Liver (tissue), 9 donors: ENCODE data around the gene ERBIN. TPM values are rescaled to one million over a fixed set of nuclear protein-coding genes. Genes with fewer than 3 reads are reported as not detected.

ENCODE experiments used
- DNase-seq: peaks from one replicate; pipeline ENCODE4 v3.0.0-alpha.2; 2017; ENCODE audit warnings: low spot score
- H3K27ac ChIP-seq, 2 donors: one replicate each; pipeline ENCODE4 v1.7.0; 2013; ENCODE audit warnings: inconsistent platforms in 2 of 2, low read length in 2 of 2, control low read depth in 1 of 2, low read depth in 1 of 2, mild to moderate bottlenecking in 1 of 2
- H3K27me3 ChIP-seq, 4 donors: one replicate each; pipeline versions ENCODE4 v1.6.1 to v1.7.0; 2013; ENCODE audit warnings: low read length in 3 of 4, inconsistent platforms in 1 of 4, mild to moderate bottlenecking in 1 of 4, moderate library complexity in 1 of 4; ENCODE audit not compliant: control insufficient read depth in 4 of 4, insufficient read depth in 4 of 4
- H3K36me3 ChIP-seq, 4 donors: one replicate each; pipeline versions ENCODE4 v1.6.1 to v1.7.0; 2013; ENCODE audit warnings: low read length in 3 of 4, mild to moderate bottlenecking in 3 of 4, low read depth in 1 of 4, moderate library complexity in 1 of 4; ENCODE audit not compliant: control insufficient read depth in 4 of 4, insufficient read depth in 3 of 4
- H3K4me1 ChIP-seq, 4 donors: one replicate each; pipeline versions ENCODE4 v1.6.1 to v1.7.0; 2013; ENCODE audit warnings: low read length in 3 of 4, mild to moderate bottlenecking in 3 of 4, moderate library complexity in 1 of 4; ENCODE audit not compliant: control insufficient read depth in 4 of 4, insufficient read depth in 4 of 4
- H3K4me3 ChIP-seq, 3 donors: one replicate each; pipeline versions ENCODE4 v1.6.1 to v1.7.0; 2013; ENCODE audit warnings: low read length in 3 of 3, control low read depth in 1 of 3, low read depth in 1 of 3, mild to moderate bottlenecking in 1 of 3
- H3K9ac ChIP-seq, 2 donors: one replicate each; pipeline ENCODE4 v1.7.0; 2013; ENCODE audit warnings: low read length in 2 of 2, mild to moderate bottlenecking in 2 of 2, moderate library complexity in 2 of 2, control low read depth in 1 of 2, low read depth in 1 of 2
- H3K9me3 ChIP-seq, 4 donors: one replicate each; pipeline versions ENCODE4 v1.6.1 to v1.7.0; 2013; ENCODE audit warnings: low read length in 3 of 4; ENCODE audit not compliant: control insufficient read depth in 4 of 4
- CTCF ChIP-seq: fragments of 150-350 bp; IDR thresholded peaks from 2 replicates; pipeline ENCODE4 v1.5.1; 2017; ENCODE audit warnings: improper control_type of control experiment, low read depth, low read length; ENCODE audit not compliant: missing input control
- EGR1 ChIP-seq, 2 donors: IDR thresholded peaks; 2 replicates each; pipeline ENCODE4 v1.6.1; 2016 to 2018; ENCODE audit warnings: antibody characterized with exemption in 2 of 2, low read depth in 2 of 2
- FOXA1 ChIP-seq: IDR thresholded peaks from 2 replicates; pipeline ENCODE4 v1.6.1; 2016; ENCODE audit warnings: antibody characterized with exemption
- FOXA2 ChIP-seq: IDR thresholded peaks from 2 replicates; pipeline ENCODE4 v1.6.1; 2016; ENCODE audit warnings: antibody characterized with exemption
- GABPA ChIP-seq, 2 donors: IDR thresholded peaks in 1 of 2; conservative IDR thresholded peaks in 1 of 2; 2 replicates each; pipeline ENCODE4 v1.6.1; 2016; ENCODE audit warnings: antibody characterized with exemption in 2 of 2, mild to moderate bottlenecking in 1 of 2, moderate library complexity in 1 of 2
- HNF4A ChIP-seq, 2 donors: conservative IDR thresholded peaks; 2 replicates each; pipeline ENCODE4 v1.6.1; 2016; ENCODE audit warnings: antibody characterized with exemption in 2 of 2, mild to moderate bottlenecking in 2 of 2
- HNF4G ChIP-seq: IDR thresholded peaks from 2 replicates; pipeline ENCODE4 v1.6.1; 2016; ENCODE audit warnings: antibody characterized with exemption
- JUND ChIP-seq, 2 donors: IDR thresholded peaks; 2 replicates each; pipeline ENCODE4 v1.6.1; 2016; ENCODE audit warnings: antibody characterized with exemption in 2 of 2
- NR2F2 ChIP-seq: IDR thresholded peaks from 2 replicates; pipeline ENCODE4 v1.6.1; 2016; ENCODE audit warnings: antibody characterized with exemption
- RAD21 ChIP-seq, 2 donors: IDR thresholded peaks; 2 replicates each; pipeline ENCODE4 v1.6.1; 2016; ENCODE audit warnings: antibody characterized with exemption in 2 of 2, mild to moderate bottlenecking in 2 of 2
- REST ChIP-seq: IDR thresholded peaks from 2 replicates; pipeline ENCODE4 v1.6.1; 2016; ENCODE audit warnings: antibody characterized with exemption, mild to moderate bottlenecking
- RXRA ChIP-seq, 2 donors: IDR thresholded peaks; 2 replicates each; pipeline ENCODE4 v1.6.1; 2017 to 2018; ENCODE audit warnings: antibody characterized with exemption in 2 of 2, mild to moderate bottlenecking in 1 of 2
- SP1 ChIP-seq: IDR thresholded peaks from 2 replicates; pipeline ENCODE4 v1.6.1; 2018; ENCODE audit warnings: antibody characterized with exemption, mild to moderate bottlenecking
- TAF1 ChIP-seq: conservative IDR thresholded peaks from 2 replicates; pipeline ENCODE4 v1.6.1; 2016; ENCODE audit warnings: antibody characterized with exemption, mild to moderate bottlenecking
- YY1 ChIP-seq: IDR thresholded peaks from 2 replicates; pipeline ENCODE4 v1.6.1; 2016; ENCODE audit warnings: antibody characterized with exemption, mild to moderate bottlenecking
- WGBS: extraction: QIAGEN DNeasy Blood & Tissue Kit; methylation state at CpG from one replicate; pipeline ENCODE4 v1.1.7; 2013; 5-methylcytosine and 5-hydroxymethylcytosine counted together
- polyA plus RNA-seq, 2 donors: library from polyadenylated mRNA; stranded (reverse) in 1 of 2; unstranded in 1 of 2; fragments of 200-250 nt in 1 of 2; fragments of >200 nt in 1 of 2; fragmentation: Nextera tagmentation in 1 of 2; extraction: Ambion mirVana in 1 of 2; gene quantifications; one replicate each; pipeline versions ENCODE4 v1.2.1 to v1.2.3, GENCODE V29; 2013 to 2015
- total RNA-seq, 2 donors: library from RNA; depleted of rRNA; stranded (reverse); fragments of >200 nt; gene quantifications; one replicate each; pipeline ENCODE4 v1.2.3, GENCODE V29; 2014
- TF ChIP-seq, protein P1 (sequence below): IDR thresholded peaks from 2 replicates; pipeline ENCODE4 v1.6.1; 2016; ENCODE audit warnings: antibody characterized with exemption
- TF ChIP-seq, protein P2 (sequence below): IDR thresholded peaks from 2 replicates; pipeline ENCODE4 v1.6.1; 2016; ENCODE audit warnings: antibody characterized with exemption
- donor health status: healthy.
- donor health status: healthy.
- donor health status: healthy.
- donor health status: healthy.
- donor health status: healthy.

Gene ERBIN
- total and polyA plus RNA-seq, 4 donors, result 9.7 to 54.9 (median 32.5) TPM

DNA sequence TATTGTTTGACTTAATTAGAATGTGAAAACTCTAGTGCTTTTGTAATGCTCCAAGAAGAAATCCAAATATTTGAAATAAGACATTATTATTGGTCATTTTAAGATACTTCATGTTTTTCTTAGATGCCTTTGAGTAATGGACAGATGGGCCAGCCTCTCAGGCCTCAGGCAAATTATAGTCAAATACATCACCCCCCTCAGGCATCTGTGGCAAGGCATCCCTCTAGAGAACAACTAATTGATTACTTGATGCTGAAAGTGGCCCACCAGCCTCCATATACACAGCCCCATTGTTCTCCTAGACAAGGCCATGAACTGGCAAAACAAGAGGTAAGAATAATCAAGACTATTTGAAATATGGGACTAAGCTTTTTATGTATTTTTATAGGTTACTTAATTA lies 148.5 kb downstream of the ERBIN start (continued):
- TF ChIP-seq REST, result no peak
- TF ChIP-seq CTCF, result no peak

DNA sequence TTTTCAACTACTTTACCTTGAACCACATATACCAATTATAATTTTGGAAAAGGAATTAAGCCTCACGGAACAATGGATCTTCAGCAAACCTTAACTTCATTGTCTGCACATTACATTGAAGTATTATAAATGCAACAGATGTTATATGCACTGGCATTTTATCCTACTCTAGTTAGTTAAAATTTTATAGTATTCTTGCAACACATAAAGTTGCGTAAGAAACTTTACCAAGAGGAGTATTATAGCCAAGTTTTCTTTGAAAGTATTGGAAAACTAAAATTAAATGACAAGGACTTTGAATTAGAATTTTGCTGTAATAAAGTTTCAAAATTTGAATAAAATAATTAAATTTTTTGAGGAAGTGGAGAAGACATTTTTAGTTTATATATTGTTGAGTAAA lies 154.3 kb downstream of the ERBIN start:
- no peak for DNase-seq
- Histone ChIP-seq H3K9me3 (no peaks in the 10 kb centered on the region), H3K36me3 (peaks cover 0 to 7% (median 5%) of the 10 kb centered on the region in 4 donors), H3K27ac (no peak overlapping the region), H3K27me3 (no peaks in the 10 kb centered on the region), H3K4me3 (no peak overlapping the region), H3K9ac (no peak overlapping the region), H3K4me1 (peaks cover 0 to 6% (median 2%) of the 10 kb centered on the region in 4 donors)
- WGBS, result 75% methylated on average over 2 of the region's 2 CpGs
- TF ChIP-seq GABPA (IDR thresholded peaks at IDR 0.05 in 1 of 2, conservative IDR thresholded peaks at IDR 0.05 in 1 of 2) (no peak), HNF4G (no peak), REST (no peak), NR2F2 (no peak), RXRA (IDR thresholded peaks at IDR 0.05) (no peak), EGR1 (IDR thresholded peaks at IDR 0.05; ENCODE audit: low read depth in 2 of 2) (no peak), JUND (IDR thresholded peaks at IDR 0.05) (no peak), YY1 (no peak), SP1 (no peak), RAD21 (IDR thresholded peaks at IDR 0.05) (no peak), HNF4A (conservative IDR thresholded peaks at IDR 0.05) (no peak), FOXA1 (no peak), CTCF (no peak), FOXA2 (no peak), TAF1 (no peak)
- TF ChIP-seq, protein P1, sequence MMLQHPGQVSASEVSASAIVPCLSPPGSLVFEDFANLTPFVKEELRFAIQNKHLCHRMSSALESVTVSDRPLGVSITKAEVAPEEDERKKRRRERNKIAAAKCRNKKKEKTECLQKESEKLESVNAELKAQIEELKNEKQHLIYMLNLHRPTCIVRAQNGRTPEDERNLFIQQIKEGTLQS, result no peak
- TF ChIP-seq, protein P2, sequence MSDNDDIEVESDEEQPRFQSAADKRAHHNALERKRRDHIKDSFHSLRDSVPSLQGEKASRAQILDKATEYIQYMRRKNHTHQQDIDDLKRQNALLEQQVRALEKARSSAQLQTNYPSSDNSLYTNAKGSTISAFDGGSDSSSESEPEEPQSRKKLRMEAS, result no peak
